Smooth muscle cell (in vitro differentiated cells): ENCODE data around the gene GAS2L1. TPM values are rescaled to one million over a fixed set of nuclear protein-coding genes. Genes with fewer than 3 reads are reported as not detected.

ENCODE experiments used
- DNase-seq: peaks from one replicate; lab custom pipeline; 2025; ENCODE audit not compliant: unreplicated experiment; lab: John Stamatoyannopoulos, UW
- H2AFZ ChIP-seq: fragments of 200-600 bp; sonication (generic); 2 replicates; pipeline ENCODE4 v1.6.0; 2016; ENCODE audit warnings: antibody characterized with exemption, low read depth, mild to moderate bottlenecking
- H3F3A ChIP-seq: fragments of 200-600 bp; sonication (generic); 2 replicates; pipeline ENCODE4 v1.6.0; 2017; ENCODE audit warnings: antibody characterized with exemption, low read depth
- H3K27ac ChIP-seq: fragments of 200-600 bp; sonication (generic); 2 replicates; pipeline ENCODE4 v1.5.1; 2016; ENCODE audit warnings: low read depth, mild to moderate bottlenecking
- H3K27me3 ChIP-seq: fragments of 200-600 bp; sonication (generic); 2 replicates; pipeline ENCODE4 v1.6.1; 2016; ENCODE audit warnings: low read depth, mild to moderate bottlenecking
- H3K36me3 ChIP-seq: fragments of 200-600 bp; sonication (generic); 2 replicates; pipeline ENCODE4 v1.5.1; 2016; ENCODE audit warnings: low read depth
- H3K4me1 ChIP-seq: fragments of 200-600 bp; sonication (generic); 2 replicates; pipeline ENCODE4 v1.5.1; 2016; ENCODE audit warnings: low read depth
- H3K4me2 ChIP-seq: fragments of 200-600 bp; sonication (generic); 2 replicates; pipeline ENCODE4 v1.6.0; 2016; ENCODE audit warnings: mild to moderate bottlenecking
- H3K4me3 ChIP-seq: fragments of 200-600 bp; sonication (generic); 2 replicates; pipeline ENCODE4 v1.5.1; 2016; ENCODE audit warnings: mild to moderate bottlenecking
- H3K79me2 ChIP-seq: fragments of 200-600 bp; sonication (generic); 2 replicates; pipeline ENCODE4 v1.6.0; 2016; ENCODE audit warnings: low read depth, mild to moderate bottlenecking
- H3K9ac ChIP-seq: fragments of 200-600 bp; sonication (generic); 2 replicates; pipeline ENCODE4 v1.6.0; 2016; ENCODE audit warnings: low read depth
- H3K9me3 ChIP-seq: fragments of 200-600 bp; sonication (generic); replicated peaks from 2 replicates; pipeline ENCODE4 v1.5.1; 2016; ENCODE audit warnings: low read depth
- H4K20me1 ChIP-seq: fragments of 200-600 bp; sonication (generic); 2 replicates; pipeline ENCODE4 v1.6.0; 2016; ENCODE audit warnings: low read depth
- CTCF ChIP-seq: fragments of 200-600 bp; sonication (generic); IDR thresholded peaks from 2 replicates; pipeline ENCODE4 v1.5.1; 2017; ENCODE audit warnings: borderline replicate concordance, mild to moderate bottlenecking, antibody characterized with exemption; ENCODE audit not compliant: insufficient read depth, poor library complexity, severe bottlenecking
- WGBS: methylation state at CpG from one replicate; pipeline ENCODE4 v1.1.7; 2016; ENCODE audit warnings: low lambda C conversion rate; 5-methylcytosine and 5-hydroxymethylcytosine counted together
- polyA plus RNA-seq: library from polyadenylated mRNA; unstranded; fragments of >200 nt; fragmentation: Nextera tagmentation; extraction: Ambion mirVana; gene quantifications from 2 replicates; pipeline ENCODE4 v1.2.1, GENCODE V29; 2016
- total RNA-seq: library from RNA; depleted of rRNA; stranded (reverse); fragments of >200 nt; gene quantifications from 2 replicates; pipeline ENCODE4 v1.2.3, GENCODE V29; 2014

The GAS2L1 gene
- total and polyA plus RNA-seq, 2 experiments from 2014 or later: 7.8 to 31.7 TPM

- no peak for TF ChIP-seq CTCF
- Histone ChIP-seq H2AFZ (no peak overlapping the region), H3K4me1 (no peaks in the 10 kb centered on the region), H3K36me3 (no peaks in the 10 kb centered on the region), H4K20me1 (no peaks in the 10 kb centered on the region), H3K79me2 (no peaks in the 10 kb centered on the region), H3K9ac (no peak overlapping the region), H3K27me3 (no peaks in the 10 kb centered on the region), H3K9me3 (no peaks in the 10 kb centered on the region), H3K4me2 (no peak overlapping the region), H3F3A (no peaks in the 10 kb centered on the region), H3K4me3 (no peak overlapping the region), H3K27ac (no peak overlapping the region)
- DNase-seq: no peak
- 28% methylated on average over 9 of the region's 9 CpGs for WGBS
Observed at GRCh38 chr22:29330753-29331152, 24.3 kb downstream of the GAS2L1 start.

- no peak for TF ChIP-seq CTCF
- Histone ChIP-seq H3K4me1 (no peaks in the 10 kb centered on the region), H4K20me1 (no peaks in the 10 kb centered on the region), H3K4me3 (no peak overlapping the region), H3K9me3 (no peaks in the 10 kb centered on the region), H2AFZ (no peak overlapping the region), H3F3A (no peaks in the 10 kb centered on the region), H3K79me2 (no peaks in the 10 kb centered on the region), H3K27ac (no peak overlapping the region), H3K4me2 (no peak overlapping the region), H3K27me3 (no peaks in the 10 kb centered on the region), H3K9ac (no peak overlapping the region), H3K36me3 (no peaks in the 10 kb centered on the region)
- no peak for DNase-seq
- WGBS: 94% methylated on average over 8 of the region's 8 CpGs
Observed at GRCh38 chr22:29331213-29331612, 24.8 kb downstream of the GAS2L1 start.

- no peaks in the 10 kb centered on the region for H3K9me3 ChIP-seq
- H3K36me3 ChIP-seq: no peaks in the 10 kb centered on the region
- H3K9ac ChIP-seq: no peak overlapping the region
- no peaks in the 10 kb centered on the region for H3K4me1 ChIP-seq
- 92% methylated on average over 7 of the region's 14 CpGs for WGBS
- H3K79me2 ChIP-seq: no peaks in the 10 kb centered on the region
- H3F3A ChIP-seq: no peaks in the 10 kb centered on the region
- DNase-seq: no peak
- no peaks in the 10 kb centered on the region for H4K20me1 ChIP-seq
- H3K27ac ChIP-seq: no peak overlapping the region
- H3K4me3 ChIP-seq: no peak overlapping the region
- no peak for TF ChIP-seq CTCF
- H3K4me2 ChIP-seq: no peak overlapping the region
- H2AFZ ChIP-seq: no peak overlapping the region
- no peaks in the 10 kb centered on the region for H3K27me3 ChIP-seq
Observed at GRCh38 chr22:29331658-29332300, 25.3 kb downstream of the GAS2L1 start.

GRCh38 chr22:29332886-29333496, 26.5 kb downstream of the GAS2L1 start:
- no peaks in the 10 kb centered on the region for H3F3A ChIP-seq
- no peaks in the 10 kb centered on the region for H3K79me2 ChIP-seq
- H3K27me3 ChIP-seq: no peaks in the 10 kb centered on the region
- no peak overlapping the region for H2AFZ ChIP-seq
- H3K4me1 ChIP-seq: no peaks in the 10 kb centered on the region
- no peak overlapping the region for H3K27ac ChIP-seq
- no peaks in the 10 kb centered on the region for H3K36me3 ChIP-seq
- no peaks in the 10 kb centered on the region for H3K9me3 ChIP-seq
- no peak overlapping the region for H3K4me3 ChIP-seq
- H3K9ac ChIP-seq: no peak overlapping the region
- H3K4me2 ChIP-seq: no peak overlapping the region
- DNase-seq: no peak
- WGBS: 96% methylated on average over 8 of the region's 8 CpGs
- TF ChIP-seq CTCF: no peak
- no peaks in the 10 kb centered on the region for H4K20me1 ChIP-seq
